ENCODE measurements around the gene TMEM231. TPM values are rescaled to one million over a fixed set of nuclear protein-coding genes. Genes with fewer than 3 reads are reported as not detected.

TMEM231 gene
- total and polyA plus RNA-seq, 2 of the 8 experiments (the other 6 are each of a cell fraction or from before 2014, with no cell fraction given), result 8.3 to 26.7 TPM

- Histone ChIP-seq H2AK5ac (ENCODE audit: low read depth, low read length) (no peak overlapping the region), H3K18ac (ENCODE audit: extremely low read depth, low read length) (no peak overlapping the region), H3K4me2 (ENCODE audit: insufficient read depth in 1 of 2, low read depth in 2 of 2, low read length in 2 of 2) (no peak overlapping the region), H2BK20ac (ENCODE audit: low read length) (no peak overlapping the region), H4K5ac (ENCODE audit: insufficient read length, low read depth, low read length) (no peak overlapping the region), H3K27me3 (replicated peaks in 1 of 4; ENCODE audit: control insufficient read depth in 3 of 4, extremely low read depth in 1 of 4, insufficient read depth in 3 of 4, low read length in 3 of 4) (no peaks in the 10 kb centered on the region), H3K79me2 (ENCODE audit: control insufficient read depth in 1 of 2, insufficient read depth in 2 of 2, low read length in 2 of 2) (no peaks in the 10 kb centered on the region), H2BK120ac (replicated peaks; ENCODE audit: low read depth, low read length) (no peak overlapping the region), H3K4me1 (replicated peaks in 1 of 4; ENCODE audit: control insufficient read depth in 3 of 4, insufficient read depth in 4 of 4, low read length in 3 of 4) (no peaks in the 10 kb centered on the region), H3K4me3 (ENCODE audit: extremely low read depth in 1 of 4, insufficient read depth in 2 of 4, low read depth in 3 of 4, low read length in 4 of 4) (no peak overlapping the region), H3K9me3 (ENCODE audit: insufficient read depth in 2 of 2, low read depth in 1 of 2, low read length in 1 of 2) (no peaks in the 10 kb centered on the region), H2BK12ac (ENCODE audit: low read depth, low read length) (no peak overlapping the region), H3K23ac (ENCODE audit: insufficient read length) (no peak overlapping the region), H3K14ac (ENCODE audit: insufficient read length) (no peak overlapping the region), H3K4ac (replicated peaks; ENCODE audit: insufficient read length, low read depth, low read length) (no peak overlapping the region), H3K27ac (ENCODE audit: low read depth, low read length) (no peak overlapping the region), H3K23me2 (ENCODE audit: low read depth, low read length) (no peaks in the 10 kb centered on the region), H4K91ac (replicated peaks; ENCODE audit: insufficient read length, low read length) (no peak overlapping the region), H3K56ac (replicated peaks; ENCODE audit: insufficient read length, low read depth, low read length) (no peak overlapping the region), H3K36me3 (ENCODE audit: control insufficient read depth in 2 of 4, insufficient read depth in 4 of 4, low read length in 3 of 4) (no peaks in the 10 kb centered on the region), H2AFZ (ENCODE audit: low read length) (no peak overlapping the region), H4K20me1 (replicated peaks in 1 of 2; ENCODE audit: control insufficient read depth in 1 of 2, insufficient read depth in 2 of 2, low read length in 2 of 2) (no peaks in the 10 kb centered on the region), H2BK15ac (ENCODE audit: low read length) (no peak overlapping the region), H3K79me1 (ENCODE audit: low read depth, low read length) (no peaks in the 10 kb centered on the region), H4K8ac (ENCODE audit: extremely low read depth, insufficient read depth, low read length) (no peak overlapping the region), H3K9ac (replicated peaks in 1 of 4; ENCODE audit: extremely low read depth in 1 of 4, low read depth in 3 of 4, low read length in 3 of 4) (no peak overlapping the region), H2BK5ac (ENCODE audit: low read depth, low read length) (no peak overlapping the region)
- 89% methylated on average over 5 of the region's 5 CpGs; no CpG with 5 or more reads in 1 of the 2 experiments for WGBS, 2 experiments (ENCODE audit: extremely low coverage in 1 of 2, insufficient coverage in 1 of 2, insufficient read length in 1 of 2, insufficient replicate concordance in 2 of 2, low coverage in 1 of 2, low lambda C conversion rate in 2 of 2, missing lambda C conversion rate in 1 of 2)
- ChIA-PET POLR2A (ENCODE audit: partially characterized antibody) (interaction anchor here (0.7 to 1.8 kb wide), 4 partner anchors 11 to 94 kb away, joined by 3 to 6 read pairs (median 4); partner anchors contain the start of gene CHST6), CTCF (ENCODE audit: partially characterized antibody) (interaction anchor here (1.5 to 2.3 kb wide), 3 partner anchors 10 to 63 kb away, joined by 5 to 34 read pairs (median 5); no protein-coding TSS in a partner anchor)
- FAIRE-seq (no peak), DNase-seq (ENCODE audit: low read depth in 1 of 2, low spot score in 2 of 2) (no peak)
- no peak for TF ChIP-seq CEBPB (IDR thresholded peaks at IDR 0.05; ENCODE audit: low read depth, low read length)
- no peak for TF ChIP-seq PHF8 (conservative IDR thresholded peaks at IDR 0.05; ENCODE audit: low read depth, low read length)
- TF ChIP-seq, protein P1, sequence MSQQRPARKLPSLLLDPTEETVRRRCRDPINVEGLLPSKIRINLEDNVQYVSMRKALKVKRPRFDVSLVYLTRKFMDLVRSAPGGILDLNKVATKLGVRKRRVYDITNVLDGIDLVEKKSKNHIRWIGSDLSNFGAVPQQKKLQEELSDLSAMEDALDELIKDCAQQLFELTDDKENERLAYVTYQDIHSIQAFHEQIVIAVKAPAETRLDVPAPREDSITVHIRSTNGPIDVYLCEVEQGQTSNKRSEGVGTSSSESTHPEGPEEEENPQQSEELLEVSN (IDR thresholded peaks at IDR 0.05), result no peak
- no peak for TF ChIP-seq TAF7 (optimal IDR thresholded peaks at IDR 0.05; ENCODE audit: borderline replicate concordance, low read depth, low read length)
- no peak for TF ChIP-seq BCL11A (IDR thresholded peaks at IDR 0.05; ENCODE audit: low read depth in 2 of 2, low read length in 2 of 2)
These were observed 28.2 kb downstream of the TMEM231 start for GRCh38 chr16:75527825-75528299.
